RWPE2 (cell line): ENCODE data around the gene PAF1.

Source experiments
- ATAC-seq: fragments of 200-7000 bp; cut with Tn5 transposase; 3 replicates; pipeline ENCODE4 v1.9.1; 2021; ENCODE audit warnings: low read depth
- DNase-seq: peaks from one replicate; pipeline ENCODE4 v3.0.0-alpha.2; 2020; ENCODE audit warnings: low spot score
- H3K27ac ChIP-seq: fragments of 450-650 bp; 2 replicates; pipeline ENCODE4 v1.5.1; 2017; ENCODE audit warnings: mild to moderate bottlenecking; ENCODE audit not compliant: poor library complexity, severe bottlenecking
- H3K27me3 ChIP-seq: fragments of 250-450 bp; sonication (Bioruptor Pico); 2 replicates; pipeline ENCODE4 v1.5.1; 2021; ENCODE audit warnings: mild to moderate bottlenecking, moderate library complexity; ENCODE audit not compliant: insufficient read depth, poor library complexity, severe bottlenecking
- H3K36me3 ChIP-seq: fragments of 250-450 bp; sonication (Bioruptor Pico); 2 replicates; pipeline ENCODE4 v1.5.1; 2020; ENCODE audit warnings: low read depth, mild to moderate bottlenecking, moderate library complexity
- H3K4me1 ChIP-seq: fragments of 250-450 bp; sonication (Bioruptor Pico); 2 replicates; pipeline ENCODE4 v1.5.1; 2021; ENCODE audit warnings: mild to moderate bottlenecking, moderate library complexity; ENCODE audit not compliant: insufficient read depth, poor library complexity, severe bottlenecking
- H3K4me3 ChIP-seq: fragments of 250-450 bp; sonication (Bioruptor Pico); 2 replicates; pipeline ENCODE4 v1.5.1; 2021; ENCODE audit warnings: mild to moderate bottlenecking, moderate library complexity; ENCODE audit not compliant: severe bottlenecking
- H3K9me3 ChIP-seq: fragments of 250-450 bp; sonication (Bioruptor Pico); 2 replicates; pipeline ENCODE4 v1.5.1; 2021; ENCODE audit warnings: mild to moderate bottlenecking, moderate library complexity; ENCODE audit not compliant: severe bottlenecking
- TF ChIP-seq, protein P1 (sequence below): fragments of 450-650 bp; IDR thresholded peaks from one replicate; pipeline ENCODE4 v1.5.1; 2017; ENCODE audit warnings: mild to moderate bottlenecking, moderate library complexity; ENCODE audit not compliant: poor library complexity, severe bottlenecking

The PAF1 gene

DNA sequence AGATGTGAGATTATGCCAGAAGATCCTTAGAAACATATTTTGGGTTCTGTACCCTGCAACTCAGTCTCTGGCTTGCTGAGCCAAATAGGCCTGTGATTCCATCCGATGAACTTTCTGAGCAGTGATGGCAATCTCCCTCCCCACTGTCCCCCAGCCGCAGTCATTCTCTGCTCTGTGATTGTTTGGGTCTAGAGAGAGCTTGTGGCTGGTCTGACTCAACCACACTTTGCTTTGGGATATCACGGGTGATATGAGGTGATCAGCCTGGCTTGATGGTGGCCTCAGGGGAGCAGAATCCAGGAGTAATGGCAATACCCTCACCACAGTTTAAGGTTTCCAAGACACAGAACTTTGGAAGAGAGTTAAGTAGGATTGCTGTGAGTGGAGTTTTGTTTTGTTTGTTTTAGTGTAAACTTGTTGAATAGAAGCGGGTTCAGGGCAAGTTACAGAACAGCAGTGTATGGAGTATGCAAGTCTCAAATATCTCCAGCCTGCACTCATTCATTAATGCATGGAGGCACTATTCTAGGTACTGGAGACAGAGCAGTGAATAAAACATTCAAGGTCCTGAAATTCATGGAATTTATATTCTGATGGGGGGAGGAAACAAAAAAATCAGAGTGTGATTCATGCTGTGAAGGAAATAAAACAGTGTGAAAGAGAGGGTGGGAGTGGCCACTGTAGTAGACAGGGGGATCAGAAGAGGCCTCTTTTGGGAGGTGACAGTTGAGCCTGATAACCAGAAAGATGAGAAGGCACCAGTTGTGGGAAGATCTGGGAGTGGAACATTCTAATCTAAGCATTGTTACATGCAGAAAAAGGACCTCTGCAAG, 43.4 kb downstream of the PAF1 start:
- H3K27ac ChIP-seq: no peak overlapping the region
- H3K4me3 ChIP-seq: no peak overlapping the region
- no peaks in the 10 kb centered on the region for H3K27me3 ChIP-seq
- no peaks in the 10 kb centered on the region for H3K9me3 ChIP-seq
- DNase-seq (no peak), ATAC-seq (no peak)
- TF ChIP-seq, protein P1, sequence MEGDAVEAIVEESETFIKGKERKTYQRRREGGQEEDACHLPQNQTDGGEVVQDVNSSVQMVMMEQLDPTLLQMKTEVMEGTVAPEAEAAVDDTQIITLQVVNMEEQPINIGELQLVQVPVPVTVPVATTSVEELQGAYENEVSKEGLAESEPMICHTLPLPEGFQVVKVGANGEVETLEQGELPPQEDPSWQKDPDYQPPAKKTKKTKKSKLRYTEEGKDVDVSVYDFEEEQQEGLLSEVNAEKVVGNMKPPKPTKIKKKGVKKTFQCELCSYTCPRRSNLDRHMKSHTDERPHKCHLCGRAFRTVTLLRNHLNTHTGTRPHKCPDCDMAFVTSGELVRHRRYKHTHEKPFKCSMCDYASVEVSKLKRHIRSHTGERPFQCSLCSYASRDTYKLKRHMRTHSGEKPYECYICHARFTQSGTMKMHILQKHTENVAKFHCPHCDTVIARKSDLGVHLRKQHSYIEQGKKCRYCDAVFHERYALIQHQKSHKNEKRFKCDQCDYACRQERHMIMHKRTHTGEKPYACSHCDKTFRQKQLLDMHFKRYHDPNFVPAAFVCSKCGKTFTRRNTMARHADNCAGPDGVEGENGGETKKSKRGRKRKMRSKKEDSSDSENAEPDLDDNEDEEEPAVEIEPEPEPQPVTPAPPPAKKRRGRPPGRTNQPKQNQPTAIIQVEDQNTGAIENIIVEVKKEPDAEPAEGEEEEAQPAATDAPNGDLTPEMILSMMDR: no peak
- H3K4me1 ChIP-seq: peaks cover 5% of the 10 kb centered on the region
- peaks cover 53% of the 10 kb centered on the region for H3K36me3 ChIP-seq

DNA sequence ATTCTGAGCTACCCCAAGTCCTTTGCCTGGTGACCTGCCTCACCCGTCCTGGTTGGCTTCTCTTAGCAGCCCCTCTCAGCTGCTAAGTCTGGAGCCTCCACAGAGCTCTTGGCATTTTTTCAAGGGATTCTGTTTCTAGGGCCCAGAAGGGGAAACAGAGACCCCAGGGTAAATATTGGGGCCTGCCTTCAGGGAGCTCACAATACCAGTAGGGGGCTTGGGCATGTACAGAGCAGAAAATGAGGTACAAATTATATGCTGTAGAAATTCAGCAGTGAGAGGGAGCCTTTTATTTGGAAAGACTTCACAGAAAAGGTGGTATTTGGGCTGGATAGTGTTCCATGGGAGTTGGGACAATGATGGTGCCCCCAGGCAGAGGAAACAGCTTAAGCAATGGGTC, 45.0 kb downstream of the PAF1 start:
- TF ChIP-seq, protein P1: no peak
- ATAC-seq (no peak), DNase-seq (no peak)
- H3K27me3 ChIP-seq: no peaks in the 10 kb centered on the region
- peaks cover 5% of the 10 kb centered on the region for H3K4me1 ChIP-seq
- no peaks in the 10 kb centered on the region for H3K9me3 ChIP-seq
- H3K4me3 ChIP-seq: no peak overlapping the region
- H3K36me3 ChIP-seq: peaks cover 37% of the 10 kb centered on the region
- H3K27ac ChIP-seq: no peak overlapping the region

DNA sequence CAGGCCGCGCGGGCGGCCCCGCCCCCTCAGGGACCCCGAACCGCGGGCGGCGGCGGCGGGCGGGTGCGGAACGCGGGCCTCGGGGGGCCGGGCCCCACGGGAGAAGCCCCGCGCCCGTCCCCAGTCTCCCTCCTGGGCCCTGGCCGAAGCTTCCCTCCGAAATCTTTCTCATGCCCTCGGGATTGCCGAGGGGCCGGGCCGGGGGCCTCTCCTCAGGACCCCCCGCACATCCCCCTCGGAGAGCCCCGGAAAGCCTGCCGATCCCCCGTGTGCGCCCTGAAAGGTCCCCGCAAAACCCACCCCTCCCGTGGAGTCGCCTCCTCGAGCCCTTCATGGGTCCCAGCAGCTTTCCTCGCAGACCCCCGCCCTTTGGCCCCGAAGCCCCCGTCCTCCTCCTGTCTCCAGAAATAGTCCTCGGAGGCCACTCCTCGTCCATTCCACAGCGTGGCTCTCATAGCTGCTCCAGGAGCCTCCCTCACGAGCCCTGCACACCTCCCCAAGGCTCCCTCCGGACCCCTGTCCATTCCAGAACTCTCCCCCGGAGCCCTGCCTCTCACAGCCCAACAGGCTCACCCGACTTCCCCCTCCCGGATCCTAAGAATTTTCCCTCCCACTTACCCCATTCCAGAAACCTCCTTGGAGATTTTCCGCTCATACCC, 48.1 kb downstream of the PAF1 start:
- no peaks in the 10 kb centered on the region for H3K9me3 ChIP-seq
- H3K4me1 ChIP-seq: peaks cover 5% of the 10 kb centered on the region
- TF ChIP-seq, protein P1: no peak

DNA sequence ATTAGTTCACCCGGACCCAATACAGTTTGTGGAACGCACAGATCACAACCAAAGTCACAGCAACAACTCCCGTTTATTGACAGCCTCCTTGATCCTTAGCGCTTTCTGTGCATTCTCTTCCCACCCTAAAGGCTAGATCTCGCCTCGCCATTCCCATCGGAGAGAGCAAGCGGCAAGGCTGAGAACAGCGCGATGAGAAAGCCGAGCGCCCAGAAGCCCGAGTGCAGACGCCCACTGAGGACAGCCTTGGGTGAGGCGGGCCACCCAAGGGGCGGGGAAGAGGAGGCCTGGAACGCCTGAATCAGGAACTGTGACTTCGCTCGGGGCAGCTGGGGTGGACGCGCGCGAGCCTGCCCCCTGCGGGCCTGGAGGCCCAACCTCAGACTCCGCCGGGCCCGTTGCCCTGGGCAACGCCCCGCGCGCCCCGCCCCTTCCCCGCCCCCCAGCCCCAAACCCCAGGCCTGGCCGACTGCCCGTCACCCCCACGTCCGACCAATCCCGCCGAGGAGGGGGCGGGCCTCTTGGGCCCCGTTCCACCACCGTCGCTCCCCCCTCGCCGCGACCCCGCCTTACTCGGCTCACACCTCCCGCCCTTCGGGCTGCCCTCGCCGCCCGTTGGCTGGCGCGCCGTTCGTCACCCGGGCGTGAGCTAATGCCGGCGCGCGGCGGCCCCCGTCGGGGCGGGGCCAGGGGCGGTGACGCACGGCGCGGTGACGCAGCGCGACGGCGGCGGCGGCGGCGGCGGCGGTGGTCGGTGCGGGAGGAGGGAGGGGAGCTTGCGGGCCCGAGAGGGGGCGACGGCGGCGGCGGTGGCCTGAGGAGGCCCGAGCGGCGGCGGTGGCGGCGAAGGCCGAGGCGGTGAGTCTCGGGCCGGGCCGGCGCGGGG, 48.9 kb downstream of the PAF1 start, which contains the start of gene SAMD4B:
SAMD4B (plus strand) TSS at position 703 of the 886 bp plus-strand sequence. CDS start 14,473 bp downstream, outside the sequence.
- H3K27ac ChIP-seq: peak within 1 kb of the TSS; percentile 56
- peaks cover 16% of the 10 kb centered on the region for H3K36me3 ChIP-seq
- no peaks in the 10 kb centered on the region for H3K9me3 ChIP-seq
- ATAC-seq (peak; percentile 93), DNase-seq (peak; percentile 97)
- H3K4me3 ChIP-seq: peak within 1 kb of the TSS; percentile 97
- no peaks in the 10 kb centered on the region for H3K27me3 ChIP-seq
- TF ChIP-seq, protein P1: peak; percentile 96
- peaks cover 5% of the 10 kb centered on the region for H3K4me1 ChIP-seq

More for the DNA sequence above, 48.1 kb downstream of the PAF1 start:
- Histone ChIP-seq H3K27me3 (no peaks in the 10 kb centered on the region), H3K36me3 (peaks cover 16% of the 10 kb centered on the region), H3K27ac (peak overlapping the region; percentile 56), H3K4me3 (peak overlapping the region; percentile 97)
- ATAC-seq: no peak
- no peak for DNase-seq
